Kidney (tissue), 14 donors: Measurements from ENCODE around the gene TRAP1. TPM values are rescaled to one million over a fixed set of nuclear protein-coding genes. Genes with fewer than 3 reads are reported as not detected.
A peak's percentile ranks its signal among the peaks of the same experiment; 100 is the strongest.

Experiments used
- DNase-seq, 5 donors: peaks; one replicate each; pipeline ENCODE4 v3.0.0-alpha.2; 2013 to 2020
- FAIRE-seq: peaks from 2 replicates; lab custom pipeline; 2012; peaks lifted over from hg19 to GRCh38; lab: Jason Lieb, UNC
- H3K27ac ChIP-seq, 2 donors: one replicate each; pipeline ENCODE4 v1.7.0; 2013; ENCODE audit warnings: low read depth in 2 of 2, low read length in 2 of 2, inconsistent platforms in 1 of 2
- H3K27me3 ChIP-seq: one replicate; pipeline ENCODE4 v1.7.1; 2013; ENCODE audit warnings: low read length, inconsistent platforms; ENCODE audit not compliant: control insufficient read depth, insufficient read depth
- H3K36me3 ChIP-seq, 3 donors: one replicate each; pipeline versions ENCODE4 v1.7.0 to v1.7.1; 2013; ENCODE audit warnings: low read length in 3 of 3, control low read depth in 1 of 3, inconsistent platforms in 1 of 3; ENCODE audit not compliant: insufficient read depth in 3 of 3, control insufficient read depth in 2 of 3
- H3K4me1 ChIP-seq, 3 donors: one replicate each; pipeline versions ENCODE4 v1.7.0 to v1.7.1; 2013; ENCODE audit warnings: low read length in 3 of 3, inconsistent platforms in 1 of 3, low read depth in 1 of 3; ENCODE audit not compliant: control insufficient read depth in 2 of 3, insufficient read depth in 2 of 3
- H3K4me3 ChIP-seq, 3 donors: one replicate each; pipeline versions ENCODE4 v1.7.0 to v1.8.1; 2013; ENCODE audit warnings: low read length in 3 of 3, control low read depth in 1 of 3, inconsistent platforms in 1 of 3
- H3K9ac ChIP-seq, 3 donors: one replicate each; pipeline versions ENCODE4 v1.7.0 to v1.7.1; 2013; ENCODE audit warnings: low read length in 3 of 3, control low read depth in 1 of 3, inconsistent platforms in 1 of 3
- H3K9me3 ChIP-seq, 3 donors: one replicate each; pipeline versions ENCODE4 v1.7.0 to v1.7.1; 2013; ENCODE audit warnings: low read length in 3 of 3, control low read depth in 1 of 3, inconsistent platforms in 1 of 3; ENCODE audit not compliant: control insufficient read depth in 2 of 3, insufficient read depth in 1 of 3
- CTCF ChIP-seq: IDR thresholded peaks from 3 replicates; pipeline ENCODE4 v1.5.1; 2012; ENCODE audit warnings: mild to moderate bottlenecking, moderate library complexity, borderline replicate concordance; ENCODE audit not compliant: insufficient read depth; ENCODE audit errors: extremely low read depth
- intact Hi-C: fragments of 100-400 bp; cut with DNase I; formaldehyde crosslinking; loops from one replicate; pipeline ENCODE4 v1.11.1; 2022
- polyA plus RNA-seq: library from polyadenylated mRNA; stranded (reverse); fragments of 350-450 nt; fragmentation: Illumina TruSeq; extraction: RNeasy Lipid Tissue Mini Kit (QIAGEN cat#74804); gene quantifications from one replicate; pipeline ENCODE4 v1.2.3, GENCODE V29; 2014; ENCODE audit warnings: low read depth, low replicate concordance; ENCODE audit not compliant: insufficient read depth
- total RNA-seq: library from RNA; stranded (reverse); fragmentation: NEBNext Ultra II Directional; extraction: Animal tissue kit (Norgen Biotek cat#: 25700); gene quantifications from one replicate; pipeline ENCODE4 v1.2.1, GENCODE V29; 2021
- donor health status: control.
- donor health status: control.
- donor health status: control.
- donor health status: control.
- donor health status: control.
- donor health status: DM: yes; HTN: yes; CAD: no.
- donor health status: Normal renal cell carcinoma (clear cell type).

TRAP1 gene
- total and polyA plus RNA-seq, 2 donors from 2014 or later: 86.3 to 88.8 TPM

- H3K27ac ChIP-seq: no peak overlapping the region
- intact Hi-C loops: no loop called here
- no peak for FAIRE-seq
Measured at GRCh38 chr16:3720418-3720817, 3.1 kb upstream of the TRAP1 start.

GRCh38 chr16:3718628-3719027 is 1.3 kb upstream of the TRAP1 start:
- Histone ChIP-seq H3K9ac (no peak overlapping the region), H3K4me3 (no peak overlapping the region), H3K9me3 (no peaks in the 10 kb centered on the region), H3K4me1 (peaks cover 0 to 7% (median 5%) of the 10 kb centered on the region in 3 donors), H3K27me3 (no peaks in the 10 kb centered on the region), H3K36me3 (no peaks in the 10 kb centered on the region), H3K27ac (no peak overlapping the region)
- TF ChIP-seq CTCF: no peak
- intact Hi-C loops: no loop called here
- FAIRE-seq: no peak
- DNase-seq: no peak

More at GRCh38 chr16:3720418-3720817, 3.1 kb upstream of the TRAP1 start:
- Histone ChIP-seq H3K36me3 (no peaks in the 10 kb centered on the region), H3K9me3 (no peaks in the 10 kb centered on the region), H3K9ac (no peak overlapping the region), H3K4me1 (peaks cover 0 to 7% (median 5%) of the 10 kb centered on the region in 3 donors), H3K4me3 (no peak overlapping the region), H3K27me3 (no peaks in the 10 kb centered on the region)
- peak in 1 of 5 donors; percentile 35 for DNase-seq
- TF ChIP-seq CTCF: no peak

GRCh38 chr16:3718019-3718391 is 681 bp upstream of the TRAP1 start:
- peaks cover 0 to 4% (median 0%) of the 10 kb centered on the region in 3 donors for H3K36me3 ChIP-seq
- no peak for TF ChIP-seq CTCF
- DNase-seq (no peak), FAIRE-seq (no peak)
- H3K27me3 ChIP-seq: no peaks in the 10 kb centered on the region
- H3K27ac ChIP-seq: peak overlapping the region; percentile 89 to 91
- intact Hi-C loops: no loop called here
- no peaks in the 10 kb centered on the region for H3K9me3 ChIP-seq
- peaks cover 0 to 7% (median 5%) of the 10 kb centered on the region in 3 donors for H3K4me1 ChIP-seq
- peak overlapping the region; percentile 82 to 93 (median 88) for H3K4me3 ChIP-seq
- H3K9ac ChIP-seq: peak overlapping the region; percentile 69 to 92 (median 79)

GRCh38 chr16:3716831-3717234 is 491 bp downstream of the TRAP1 start:
- no peak for FAIRE-seq
- H3K27ac ChIP-seq: no peak overlapping the region
- H3K9ac ChIP-seq: peak overlapping the region in 2 of 3 donors; percentile 45 to 53
- H3K9me3 ChIP-seq: no peaks in the 10 kb centered on the region
- H3K4me3 ChIP-seq: peak overlapping the region; percentile 47 to 93 (median 65)
- DNase-seq: peak in 3 of 5 donors; percentile 36 to 43 (median 40)
- intact Hi-C loops: no loop called here
- H3K36me3 ChIP-seq: peaks cover 0 to 4% (median 0%) of the 10 kb centered on the region in 3 donors
- no peak for TF ChIP-seq CTCF
- H3K4me1 ChIP-seq: peaks cover 0 to 7% (median 5%) of the 10 kb centered on the region in 3 donors
- H3K27me3 ChIP-seq: no peaks in the 10 kb centered on the region
